SK-N-SH (cell line): ENCODE results near the gene CCDC91.

Experiments
- EZH2phosphoT487 ChIP-seq: fragments of 200-600 bp; sonication (generic); IDR thresholded peaks from 2 replicates; pipeline ENCODE4 v1.6.1; 2017; ENCODE audit warnings: low read depth, mixed run types, mild to moderate bottlenecking, antibody characterized with exemption, moderate library complexity, borderline replicate concordance
- MXI1 ChIP-seq: IDR thresholded peaks from 2 replicates; pipeline ENCODE4 v1.6.1; 2012; ENCODE audit warnings: mild to moderate bottlenecking, low read depth, low read length, improper control_type of control experiment
- POLR2AphosphoS5 ChIP-seq: IDR thresholded peaks from 2 replicates; pipeline ENCODE4 v1.6.1; 2012; ENCODE audit warnings: low read depth, low read length
- RAD21 ChIP-seq: IDR thresholded peaks from 2 replicates; pipeline ENCODE4 v1.6.1; 2012; ENCODE audit warnings: mild to moderate bottlenecking, low read length
- RCOR1 ChIP-seq: fragments of 150-350 bp; IDR thresholded peaks from 2 replicates; pipeline ENCODE4 v1.6.1; 2017; ENCODE audit warnings: antibody characterized with exemption, low read length
- RXRA ChIP-seq: IDR thresholded peaks from 2 replicates; pipeline ENCODE4 v1.4.0; 2012; ENCODE audit warnings: low read depth, mild to moderate bottlenecking, borderline replicate concordance
- TAF1 ChIP-seq: IDR thresholded peaks from 2 replicates; pipeline ENCODE4 v1.6.1; 2012; ENCODE audit warnings: low read depth, mild to moderate bottlenecking, low read length, moderate library complexity, borderline replicate concordance
- TEAD4 ChIP-seq: IDR thresholded peaks from 2 replicates; pipeline ENCODE4 v1.4.0; 2012; ENCODE audit warnings: mild to moderate bottlenecking, borderline replicate concordance; ENCODE audit not compliant: insufficient read depth
- YY1 ChIP-seq: IDR thresholded peaks from 2 replicates; pipeline ENCODE4 v1.4.0; 2012; ENCODE audit warnings: low read depth, mild to moderate bottlenecking
- TF ChIP-seq, protein P1 (sequence below): IDR thresholded peaks from 2 replicates; pipeline ENCODE4 v1.4.0; 2012; ENCODE audit warnings: low read depth
- TF ChIP-seq, protein P2 (sequence below): fragments of 200-600 bp; sonication (generic); IDR thresholded peaks from 2 replicates; pipeline ENCODE4 v1.6.1; 2017; ENCODE audit warnings: antibody characterized with exemption, mild to moderate bottlenecking, moderate library complexity
- TF ChIP-seq, protein P3 (sequence below): fragments of 150-350 bp; IDR thresholded peaks from 2 replicates; pipeline ENCODE4 v1.6.1; 2017; ENCODE audit warnings: antibody characterized with exemption, low read length, low read depth, borderline replicate concordance

DNA sequence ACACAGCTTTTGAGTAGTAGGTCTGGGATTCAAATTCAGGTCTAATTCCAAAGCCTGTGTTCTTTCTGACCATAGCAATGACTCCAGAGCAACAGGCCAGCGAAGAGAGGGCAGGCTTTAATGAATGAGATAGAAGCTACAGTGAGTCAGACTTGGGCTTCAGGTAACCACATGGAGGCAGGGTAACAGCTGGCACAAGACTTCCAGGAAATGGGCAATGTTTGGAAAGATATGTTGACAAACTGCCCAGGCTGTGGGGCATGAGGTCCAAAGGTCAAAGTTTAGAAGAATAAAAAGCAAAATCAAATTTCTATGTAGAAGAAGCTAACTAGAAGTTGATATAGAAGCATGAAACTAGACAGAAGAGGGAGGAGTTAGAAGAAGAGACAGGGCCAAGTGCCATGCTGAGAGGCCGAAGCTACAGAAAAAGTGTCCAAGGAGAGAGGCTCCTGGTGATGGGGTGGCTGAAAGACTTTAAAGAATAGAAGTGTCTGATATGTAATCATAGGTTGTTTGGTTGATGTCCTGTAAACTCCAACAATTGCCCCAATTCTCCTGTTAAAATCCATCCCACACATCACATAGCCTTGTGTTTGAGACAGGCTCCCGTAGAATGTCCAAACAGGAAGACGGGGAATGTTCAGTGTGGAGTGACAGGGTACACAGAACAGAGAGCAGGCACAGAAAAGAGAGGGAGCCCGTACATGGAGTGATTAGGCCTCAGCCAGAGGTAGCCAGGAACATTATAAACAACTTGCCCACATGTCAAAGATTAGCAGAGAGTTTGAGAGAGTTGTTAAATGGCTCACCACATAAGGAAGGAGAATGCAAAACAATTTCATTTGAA is 384.7 kb downstream of the CCDC91 start:
- TF ChIP-seq YY1 = no peak
- no peak for TF ChIP-seq TEAD4
- TF ChIP-seq, protein P1, sequence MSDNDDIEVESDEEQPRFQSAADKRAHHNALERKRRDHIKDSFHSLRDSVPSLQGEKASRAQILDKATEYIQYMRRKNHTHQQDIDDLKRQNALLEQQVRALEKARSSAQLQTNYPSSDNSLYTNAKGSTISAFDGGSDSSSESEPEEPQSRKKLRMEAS = no peak
- no peak for TF ChIP-seq RCOR1
- TF ChIP-seq, protein P2, sequence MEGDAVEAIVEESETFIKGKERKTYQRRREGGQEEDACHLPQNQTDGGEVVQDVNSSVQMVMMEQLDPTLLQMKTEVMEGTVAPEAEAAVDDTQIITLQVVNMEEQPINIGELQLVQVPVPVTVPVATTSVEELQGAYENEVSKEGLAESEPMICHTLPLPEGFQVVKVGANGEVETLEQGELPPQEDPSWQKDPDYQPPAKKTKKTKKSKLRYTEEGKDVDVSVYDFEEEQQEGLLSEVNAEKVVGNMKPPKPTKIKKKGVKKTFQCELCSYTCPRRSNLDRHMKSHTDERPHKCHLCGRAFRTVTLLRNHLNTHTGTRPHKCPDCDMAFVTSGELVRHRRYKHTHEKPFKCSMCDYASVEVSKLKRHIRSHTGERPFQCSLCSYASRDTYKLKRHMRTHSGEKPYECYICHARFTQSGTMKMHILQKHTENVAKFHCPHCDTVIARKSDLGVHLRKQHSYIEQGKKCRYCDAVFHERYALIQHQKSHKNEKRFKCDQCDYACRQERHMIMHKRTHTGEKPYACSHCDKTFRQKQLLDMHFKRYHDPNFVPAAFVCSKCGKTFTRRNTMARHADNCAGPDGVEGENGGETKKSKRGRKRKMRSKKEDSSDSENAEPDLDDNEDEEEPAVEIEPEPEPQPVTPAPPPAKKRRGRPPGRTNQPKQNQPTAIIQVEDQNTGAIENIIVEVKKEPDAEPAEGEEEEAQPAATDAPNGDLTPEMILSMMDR = no peak
- TF ChIP-seq POLR2AphosphoS5 = no peak
- TF ChIP-seq RAD21 = no peak
- TF ChIP-seq EZH2phosphoT487 = no peak
- TF ChIP-seq RXRA = no peak
- TF ChIP-seq, protein P3, sequence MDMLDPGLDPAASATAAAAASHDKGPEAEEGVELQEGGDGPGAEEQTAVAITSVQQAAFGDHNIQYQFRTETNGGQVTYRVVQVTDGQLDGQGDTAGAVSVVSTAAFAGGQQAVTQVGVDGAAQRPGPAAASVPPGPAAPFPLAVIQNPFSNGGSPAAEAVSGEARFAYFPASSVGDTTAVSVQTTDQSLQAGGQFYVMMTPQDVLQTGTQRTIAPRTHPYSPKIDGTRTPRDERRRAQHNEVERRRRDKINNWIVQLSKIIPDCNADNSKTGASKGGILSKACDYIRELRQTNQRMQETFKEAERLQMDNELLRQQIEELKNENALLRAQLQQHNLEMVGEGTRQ = no peak
- TF ChIP-seq TAF1 = no peak
- TF ChIP-seq MXI1 = no peak
